GM18951 (cell line): ENCODE measurements around the gene GMNC.

ENCODE experiments used
- POLR2A ChIP-seq: IDR thresholded peaks from 4 replicates; pipeline ENCODE4 v1.6.1; 2011; ENCODE audit warnings: mild to moderate bottlenecking; ENCODE audit not compliant: insufficient read length, insufficient read depth; ENCODE audit errors: extremely low read depth
- in situ Hi-C: fragments of 300-500 bp; cut with MboI; formaldehyde crosslinking; loops from one replicate; pipeline ENCODE4 v1.12.0; 2022; ENCODE audit warnings: low sequenced_read_pairs, mixed read lengths, inconsistent platforms; ENCODE audit not compliant: unreplicated experiment

Gene GMNC

GRCh38 chr3:190867071-190867470, 4.6 kb upstream of the GMNC start:
- TF ChIP-seq POLR2A = no peak
- in situ Hi-C loops = no loop called here

- no peak for TF ChIP-seq POLR2A
- in situ Hi-C loops = no loop called here
These were observed 3.3 kb upstream of the GMNC start for GRCh38 chr3:190865828-190866227.

- no peak for TF ChIP-seq POLR2A
- in situ Hi-C loops = no loop called here
These were observed 2.9 kb upstream of the GMNC start for GRCh38 chr3:190865419-190865818.

GRCh38 chr3:190864002-190864401, 1.5 kb upstream of the GMNC start:
- in situ Hi-C loops = no loop called here
- no peak for TF ChIP-seq POLR2A

- no peak for TF ChIP-seq POLR2A
- in situ Hi-C loops = no loop called here
These were observed 598 bp upstream of the GMNC start for GRCh38 chr3:190863119-190863465.

- no peak for TF ChIP-seq POLR2A
- in situ Hi-C loops = no loop called here
These were observed 2.0 kb downstream of the GMNC start for GRCh38 chr3:190860521-190860920.

- in situ Hi-C loops = no loop called here
- TF ChIP-seq POLR2A = no peak
These were observed 7.3 kb downstream of the GMNC start for GRCh38 chr3:190855151-190855550.

GRCh38 chr3:190854062-190854461, 8.4 kb downstream of the GMNC start:
- in situ Hi-C loops = no loop called here
- no peak for TF ChIP-seq POLR2A

- in situ Hi-C loops = no loop called here
- no peak for TF ChIP-seq POLR2A
These were observed 9.0 kb downstream of the GMNC start for GRCh38 chr3:190853464-190853863.

- TF ChIP-seq POLR2A = no peak
- in situ Hi-C loops = no loop called here
These were observed 12.9 kb downstream of the GMNC start for GRCh38 chr3:190849607-190850006.

- in situ Hi-C loops = no loop called here
- TF ChIP-seq POLR2A = no peak
These were observed 13.6 kb downstream of the GMNC start for GRCh38 chr3:190848870-190849269.

- in situ Hi-C loops = no loop called here
These were observed 15.1 kb downstream of the GMNC start for GRCh38 chr3:190847436-190847835.

GRCh38 chr3:190840146-190840545, 22.3 kb downstream of the GMNC start:
- in situ Hi-C loops = no loop called here
- no peak for TF ChIP-seq POLR2A

More at GRCh38 chr3:190847436-190847835, 15.1 kb downstream of the GMNC start:
- no peak for TF ChIP-seq POLR2A

- in situ Hi-C loops = no loop called here
- no peak for TF ChIP-seq POLR2A
These were observed 31.3 kb downstream of the GMNC start for GRCh38 chr3:190831225-190831624.

- in situ Hi-C loops = no loop called here
- TF ChIP-seq POLR2A = no peak
These were observed 32.5 kb downstream of the GMNC start for GRCh38 chr3:190830031-190830430.
